NCI-H1417 (cell line): ENCODE results near the gene TTLL10.
"Not testable (repeated sequence)": the region's sequence is repeated elsewhere in the genome, so short reads cannot be mapped to it uniquely, and the experiment has no call there.

Source experiments
- DNase-seq, 3 experiments: peaks; one replicate each; lab custom pipeline; 2025; lab: John Stamatoyannopoulos, UW

TTLL10 gene

DNA sequence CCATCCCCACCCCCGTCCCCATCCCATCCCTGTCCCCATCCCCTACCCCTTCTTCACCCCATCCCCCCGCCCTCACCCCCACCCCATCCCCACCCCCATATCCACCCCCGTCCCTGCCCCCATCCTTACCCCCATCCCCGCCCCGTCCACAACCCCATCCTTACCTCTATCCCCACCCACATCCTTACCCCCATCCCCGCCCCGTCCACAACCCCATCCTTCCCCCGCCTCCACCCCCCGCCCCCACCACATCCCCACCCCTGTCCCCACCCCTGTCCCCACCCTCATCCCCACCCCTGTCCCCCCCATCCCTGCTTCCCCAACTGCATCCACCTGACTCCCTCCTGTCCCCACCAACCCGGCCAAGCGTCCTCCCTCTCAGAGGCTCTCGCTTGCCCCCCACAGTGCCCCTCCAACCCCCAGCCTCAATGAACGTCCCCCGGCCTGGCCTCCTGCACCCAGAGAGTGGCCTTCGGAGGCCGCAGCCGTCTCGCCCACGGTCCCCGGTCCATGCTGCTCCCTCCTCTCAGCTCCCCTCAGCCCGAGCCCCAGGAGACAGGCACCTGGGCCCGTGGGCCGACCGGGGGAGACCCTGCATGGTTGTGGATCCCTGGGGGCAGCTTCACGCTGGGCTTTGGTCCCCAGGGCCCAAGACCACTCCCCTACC lies 32.3 kb upstream of the TTLL10 start:
- DNase-seq, result no peak

GRCh38 chr1:1141911-1142250 lies 31.8 kb upstream of the TTLL10 start:
- DNase-seq, result no peak

GRCh38 chr1:1142352-1142751 lies 31.3 kb upstream of the TTLL10 start:
- not testable (repeated sequence) for DNase-seq

DNA sequence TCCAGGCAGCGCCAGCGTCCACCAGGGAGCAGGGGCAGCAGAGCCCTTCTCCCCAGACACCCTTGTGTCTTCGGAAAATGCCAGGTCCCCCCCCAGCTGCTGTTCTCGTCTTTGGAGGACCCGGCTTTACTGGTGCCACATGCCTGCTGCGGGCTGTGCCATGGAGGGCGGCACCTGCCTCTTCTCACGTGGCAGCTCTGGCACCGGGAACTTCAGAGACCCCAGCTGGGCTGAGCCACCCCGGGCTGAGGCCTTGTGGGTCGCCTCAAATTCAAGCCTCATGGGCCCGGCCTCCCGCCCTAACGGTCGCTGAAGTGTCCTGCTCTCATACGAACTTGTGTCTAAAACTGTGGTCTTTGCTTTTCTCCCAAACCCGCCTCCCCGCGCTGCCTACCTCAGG lies 30.8 kb upstream of the TTLL10 start:
- DNase-seq, result no peak

DNA sequence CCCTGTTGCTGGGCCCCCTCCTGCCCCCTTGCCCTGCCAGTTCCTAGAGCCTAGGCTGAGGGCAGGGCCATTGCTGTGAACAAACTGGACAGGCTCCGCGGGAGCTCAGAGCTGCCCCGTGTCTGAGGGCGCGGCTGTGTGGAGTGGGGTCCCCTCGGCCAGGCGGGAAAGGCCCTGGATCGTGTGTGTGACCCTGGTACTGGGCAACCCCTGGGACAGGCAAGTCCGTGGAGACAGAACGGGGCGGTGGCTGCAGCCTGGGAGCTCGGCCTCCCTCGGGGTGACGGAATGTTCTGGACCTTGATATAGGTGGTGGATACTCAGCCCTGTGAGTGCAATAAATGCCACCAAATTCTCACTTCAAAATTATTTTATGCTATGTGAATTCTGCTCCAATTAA lies 30.0 kb upstream of the TTLL10 start:
- DNase-seq, result no peak

DNA sequence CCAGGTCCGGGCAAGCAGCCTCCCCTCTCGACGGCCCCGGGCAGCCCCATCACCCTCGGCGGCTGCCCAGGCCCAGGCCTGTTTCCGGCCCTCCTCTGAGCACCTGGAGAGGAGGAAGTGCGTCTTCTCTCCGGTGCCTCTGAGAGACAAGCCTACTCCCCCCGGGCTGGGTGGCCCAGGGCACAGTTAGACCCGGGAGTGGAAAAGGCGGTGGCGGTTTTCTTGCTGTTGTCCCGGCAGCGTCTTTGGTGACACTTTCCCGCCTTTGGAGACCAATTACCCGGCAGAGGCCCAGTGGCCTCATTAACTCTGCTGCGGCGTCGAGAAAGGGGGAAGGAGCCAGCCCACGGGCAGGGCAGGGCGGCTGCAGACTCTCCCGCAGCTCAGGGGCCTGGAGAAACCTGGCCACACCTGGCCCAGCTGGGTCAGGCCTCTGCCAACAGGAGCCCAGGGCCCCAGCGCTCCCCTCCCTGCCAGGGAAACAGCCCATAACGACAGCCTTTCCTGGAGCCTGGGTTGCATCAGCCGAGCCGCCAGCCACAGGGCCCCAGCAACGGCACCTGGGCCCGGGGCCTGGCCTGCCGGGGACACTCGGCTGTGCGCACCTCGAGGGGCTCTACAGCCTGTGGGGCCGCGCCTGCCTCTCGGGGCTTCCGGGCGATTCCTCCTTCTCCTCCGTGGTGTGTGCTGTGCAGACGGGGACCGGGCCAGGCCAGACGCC lies 29.4 kb upstream of the TTLL10 start:
- DNase-seq, result peak; percentile 85 to 88 (median 86)

GRCh38 chr1:1144843-1145546 lies 28.7 kb upstream of the TTLL10 start:
- peak in 1 of 3 experiments; percentile 20 for DNase-seq

DNA sequence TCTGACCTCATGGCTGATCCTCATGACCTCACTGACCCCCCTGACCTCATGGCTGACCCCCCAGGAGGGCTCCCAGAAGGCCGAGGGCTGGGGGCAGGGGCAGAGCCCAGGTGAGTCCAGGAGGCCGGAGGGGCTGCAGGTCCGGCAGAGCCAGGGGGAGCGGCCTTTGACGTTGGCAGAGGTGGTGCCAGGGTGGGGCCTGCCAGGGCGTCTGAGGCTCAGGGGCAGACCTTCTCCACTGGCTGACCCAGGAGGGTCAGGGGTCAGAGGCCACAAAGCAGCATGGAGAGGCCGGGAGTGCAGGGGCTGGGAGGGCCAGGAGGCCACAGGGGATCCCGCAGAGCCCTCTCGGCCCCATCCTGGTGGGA lies 28.1 kb upstream of the TTLL10 start:
- no peak for DNase-seq

DNA sequence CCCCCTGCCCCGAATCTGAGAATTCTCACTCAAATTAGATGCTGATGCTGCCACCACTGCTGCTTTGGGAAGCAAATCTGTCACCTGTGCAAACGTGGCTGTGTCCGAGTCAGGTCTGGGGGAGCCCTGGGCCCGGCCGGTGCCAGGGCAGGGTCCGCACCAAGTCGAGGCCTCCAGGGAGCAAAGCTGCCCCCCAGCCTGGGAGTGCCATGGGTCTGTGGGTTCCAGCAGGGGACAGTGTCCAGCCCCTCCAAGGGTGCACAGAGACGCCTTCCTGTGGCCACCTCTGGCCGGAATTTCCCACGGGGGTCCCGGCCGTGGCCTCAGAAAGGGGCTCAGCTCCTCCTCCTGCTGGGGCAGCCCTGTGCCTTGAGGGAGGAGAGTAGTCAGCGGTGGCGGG lies 27.7 kb upstream of the TTLL10 start:
- DNase-seq, result no peak

DNA sequence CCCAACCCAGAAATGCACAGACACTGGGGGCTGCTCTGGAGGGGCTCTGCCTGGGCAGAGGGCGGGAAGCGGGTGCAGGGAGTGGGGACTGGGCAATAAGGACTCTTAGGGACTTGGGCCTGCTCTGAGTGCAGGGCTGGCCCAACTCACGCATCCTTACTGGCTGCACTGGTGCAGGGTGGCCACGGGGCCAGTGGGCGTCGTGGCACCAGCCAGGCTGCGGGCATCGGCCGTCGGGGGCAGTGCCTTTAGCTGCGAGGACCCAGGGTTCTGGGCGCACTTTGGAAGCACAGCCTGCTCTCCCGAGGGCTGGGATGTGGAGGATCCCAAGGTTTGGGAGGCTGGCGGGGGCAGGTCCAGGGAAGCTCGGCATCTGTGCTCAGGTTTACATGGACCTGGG lies 27.1 kb upstream of the TTLL10 start:
- no peak for DNase-seq

- DNase-seq, result no peak
These were observed 25.6 kb upstream of the TTLL10 start for GRCh38 chr1:1148061-1148460.

GRCh38 chr1:1148569-1148968 lies 25.1 kb upstream of the TTLL10 start:
- DNase-seq, result no peak

GRCh38 chr1:1149416-1149815 lies 24.3 kb upstream of the TTLL10 start:
- DNase-seq, result no peak

DNA sequence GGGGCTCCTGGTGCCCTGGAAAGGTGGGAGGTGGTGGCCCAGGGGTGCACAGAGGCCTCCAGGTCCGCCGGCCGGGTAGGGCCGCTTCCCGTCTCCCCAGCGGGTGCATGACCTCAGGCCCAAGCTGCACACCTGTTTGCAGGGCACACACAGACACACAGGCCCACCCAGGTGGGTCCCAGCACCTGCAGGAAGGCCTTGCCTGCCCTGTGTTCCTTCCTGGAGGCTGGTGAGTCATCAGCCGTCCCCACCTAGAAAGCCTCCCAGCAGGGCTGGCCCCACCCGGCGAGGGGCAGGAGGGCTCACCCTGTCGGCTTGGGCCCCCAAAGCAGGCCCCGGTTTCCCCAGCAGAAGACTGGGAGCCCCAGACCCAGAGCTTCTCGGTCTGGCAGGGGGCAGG lies 23.6 kb upstream of the TTLL10 start:
- DNase-seq, result no peak

GRCh38 chr1:1151306-1151705 lies 22.4 kb upstream of the TTLL10 start:
- DNase-seq, result no peak

- not testable (repeated sequence) for DNase-seq
These were observed 21.2 kb upstream of the TTLL10 start for GRCh38 chr1:1152431-1152830.

- DNase-seq, result not testable (repeated sequence)
These were observed 20.5 kb upstream of the TTLL10 start for GRCh38 chr1:1153215-1153614.

GRCh38 chr1:1153874-1154273 lies 19.8 kb upstream of the TTLL10 start:
- DNase-seq, result no peak

DNA sequence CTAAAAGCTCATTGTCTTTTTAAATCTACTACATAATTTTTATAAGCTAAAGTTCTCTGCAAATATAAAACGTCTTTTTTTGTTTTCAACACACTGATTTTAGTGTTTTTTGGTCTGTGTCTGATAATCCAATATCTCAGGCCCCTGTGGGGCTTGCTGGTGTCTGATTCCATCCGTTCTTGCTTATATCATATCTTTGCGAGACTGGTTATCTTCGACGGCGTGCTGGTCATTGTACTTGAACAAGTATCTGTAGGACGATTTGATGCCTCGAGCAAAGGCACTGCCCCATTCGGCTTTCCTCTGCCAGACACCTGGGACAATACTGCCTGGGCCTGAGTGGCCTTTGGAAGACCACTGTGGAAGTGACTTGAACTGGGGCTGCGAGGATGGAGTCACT lies 18.4 kb upstream of the TTLL10 start:
- no peak for DNase-seq

DNA sequence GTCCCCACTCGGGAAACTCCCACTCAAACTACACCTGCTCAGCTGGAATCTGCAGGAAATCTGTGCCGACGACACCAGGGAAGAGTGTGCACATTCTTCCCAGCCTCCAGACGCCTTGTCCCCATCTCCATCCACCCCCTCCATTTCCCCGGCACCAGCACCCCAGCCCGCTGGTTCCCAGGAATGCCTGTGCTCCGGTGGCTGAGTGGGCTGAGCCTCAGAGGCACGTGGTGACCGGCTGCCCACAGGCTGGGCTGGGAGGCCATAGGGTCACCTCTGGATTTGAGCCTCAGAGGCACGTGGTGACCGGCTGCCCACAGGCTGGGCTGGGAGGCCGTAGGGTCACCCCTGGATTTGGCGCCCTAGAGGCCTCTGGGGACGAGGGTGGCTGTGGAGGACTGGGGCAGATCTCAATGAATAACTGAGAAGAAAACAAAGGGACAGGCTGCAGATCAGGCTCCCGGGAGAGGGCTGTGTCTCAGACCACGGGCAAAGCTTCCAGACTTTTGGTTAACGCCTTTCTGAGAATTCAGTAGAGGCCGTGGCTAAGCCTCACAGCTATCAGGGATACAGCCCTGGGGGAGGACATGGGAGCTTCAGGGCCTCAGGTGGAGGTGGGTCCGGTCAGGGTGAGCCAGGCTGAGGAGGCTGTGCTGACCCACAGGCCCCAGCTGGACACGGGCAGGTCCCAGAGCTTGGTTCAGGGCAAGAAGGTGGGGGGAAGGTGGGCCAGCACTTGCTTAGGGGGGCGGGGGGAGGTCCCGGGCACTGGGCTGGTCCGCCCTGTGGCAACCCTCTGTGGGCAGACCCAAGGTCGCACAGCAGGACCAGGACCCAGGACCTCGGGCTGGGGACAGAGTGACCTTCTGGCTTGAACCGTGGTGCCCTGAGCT lies 17.3 kb upstream of the TTLL10 start:
- no peak for DNase-seq

DNA sequence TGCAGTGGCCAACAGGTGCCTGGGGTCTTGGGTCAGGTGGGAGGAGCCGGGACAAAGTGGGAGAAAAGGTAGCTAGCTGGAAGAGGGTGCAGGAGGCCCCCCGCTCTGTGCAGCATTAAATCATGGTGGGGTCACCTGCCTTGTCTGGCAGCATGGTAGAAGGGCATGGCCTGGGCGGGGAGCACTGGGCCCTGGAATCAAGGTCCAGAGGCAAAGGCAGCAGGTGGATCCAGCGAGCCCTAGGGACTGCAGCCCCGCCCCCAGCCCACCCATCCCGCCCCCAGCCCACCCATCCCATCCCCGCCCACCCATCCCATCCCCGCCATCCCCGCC lies 16.7 kb upstream of the TTLL10 start:
- no peak for DNase-seq

- peak in 1 of 3 experiments; percentile 87 for DNase-seq
These were observed 16.2 kb upstream of the TTLL10 start for GRCh38 chr1:1157426-1157913.
